HepG2 (cell line): ENCODE results near the gene TMCO4. TPM values are rescaled to one million over a fixed set of nuclear protein-coding genes. Genes with fewer than 3 reads are reported as not detected.

Source experiments
- BHLHE40 ChIP-seq: IDR thresholded peaks from 2 replicates; pipeline ENCODE4 v1.6.1; 2011; ENCODE audit warnings: low read length, improper control_type of control experiment
- CREB3 ChIP-seq: sonication (generic); formaldehyde crosslinking; IDR thresholded peaks from 2 replicates; pipeline ENCODE4 v1.5.0; 2020; ENCODE audit warnings: missing genetic modification reagents
- FOXJ3 ChIP-seq: sonication (generic); formaldehyde crosslinking; IDR thresholded peaks from 2 replicates; pipeline ENCODE4 v1.4.0; 2020; ENCODE audit warnings: missing genetic modification reagents, mild to moderate bottlenecking, borderline replicate concordance
- GPN1 ChIP-seq: sonication (generic); formaldehyde crosslinking; IDR thresholded peaks from 2 replicates; pipeline ENCODE4 v1.5.1; 2020; ENCODE audit warnings: missing genetic modification reagents, borderline replicate concordance
- HNRNPLL ChIP-seq: fragments of 200-400 bp; formaldehyde crosslinking; IDR thresholded peaks from 2 replicates; pipeline ENCODE4 v1.6.1; 2017; ENCODE audit warnings: mild to moderate bottlenecking, low read depth, low read length; ENCODE audit not compliant: poor library complexity, severe bottlenecking
- KAT7 ChIP-seq: IDR thresholded peaks from 2 replicates; pipeline ENCODE4 v1.6.1; 2018; ENCODE audit warnings: borderline replicate concordance, missing compliant biosample characterization
- RXRB ChIP-seq: IDR thresholded peaks from 2 replicates; pipeline ENCODE4 v1.6.1; 2016; ENCODE audit warnings: borderline replicate concordance, missing genetic modification reagents, missing compliant biosample characterization
- SNAPC2 ChIP-seq: sonication (generic); formaldehyde crosslinking; IDR thresholded peaks from 2 replicates; pipeline ENCODE4 v1.8.1; 2022; ENCODE audit warnings: mild to moderate bottlenecking, missing genetic modification reagents
- TFAP4 ChIP-seq: sonication (generic); IDR thresholded peaks from 2 replicates; pipeline ENCODE4 v1.6.1; 2016; ENCODE audit warnings: low read depth, borderline replicate concordance
- ZNF569 ChIP-seq: sonication (generic); formaldehyde crosslinking; IDR thresholded peaks from 2 replicates; pipeline ENCODE4 v1.5.0; 2020; ENCODE audit warnings: mild to moderate bottlenecking, missing genetic modification reagents, moderate library complexity, borderline replicate concordance
- ZNF672 ChIP-seq: sonication (generic); formaldehyde crosslinking; IDR thresholded peaks from 2 replicates; pipeline ENCODE4 v1.8.1; 2022; ENCODE audit warnings: missing genetic modification reagents
- polyA plus RNA-seq, 8 experiments: library from polyadenylated mRNA; depleted of rRNA in 3 of 8; stranded (reverse) in 7 of 8; unstranded in 1 of 8; fragments of >200 nt; fragmentation: Illumina TruSeq in 4 of 8; extraction: Trizol in 4 of 8; gene quantifications; 2 replicates each; pipeline versions ENCODE4 v1.2.1 to v1.2.3, GENCODE V29; 2011 to 2016; ENCODE audit warnings: low read depth in 4 of 8, missing spikeins in 1 of 8, mixed read lengths in 1 of 8; ENCODE audit not compliant: insufficient read depth in 1 of 8
- total RNA-seq, 5 experiments: library from RNA; depleted of rRNA; stranded (reverse); fragments of >200 nt; fragmentation: Illumina TruSeq; extraction: Trizol; gene quantifications; 2 replicates each; pipeline ENCODE4 v1.2.3, GENCODE V29; 2016; ENCODE audit warnings: low read depth in 1 of 5
- TF ChIP-seq, protein P1 (sequence below): sonication (generic); formaldehyde crosslinking; IDR thresholded peaks from 2 replicates; pipeline ENCODE4 v1.4.0; 2020; ENCODE audit warnings: missing genetic modification reagents, mild to moderate bottlenecking, borderline replicate concordance
- TF ChIP-seq, protein P2 (sequence below): IDR thresholded peaks from 2 replicates; pipeline ENCODE4 v1.6.1; 2016

TMCO4 gene
- total and polyA plus RNA-seq, 2 of the 13 experiments (the other 11 are each of a cell fraction or from before 2014, with no cell fraction given), result 2.1 to 4.1 TPM

GRCh38 chr1:19800076-19800804, 524 bp upstream of the TMCO4 start (continued):
- TF ChIP-seq, protein P1, sequence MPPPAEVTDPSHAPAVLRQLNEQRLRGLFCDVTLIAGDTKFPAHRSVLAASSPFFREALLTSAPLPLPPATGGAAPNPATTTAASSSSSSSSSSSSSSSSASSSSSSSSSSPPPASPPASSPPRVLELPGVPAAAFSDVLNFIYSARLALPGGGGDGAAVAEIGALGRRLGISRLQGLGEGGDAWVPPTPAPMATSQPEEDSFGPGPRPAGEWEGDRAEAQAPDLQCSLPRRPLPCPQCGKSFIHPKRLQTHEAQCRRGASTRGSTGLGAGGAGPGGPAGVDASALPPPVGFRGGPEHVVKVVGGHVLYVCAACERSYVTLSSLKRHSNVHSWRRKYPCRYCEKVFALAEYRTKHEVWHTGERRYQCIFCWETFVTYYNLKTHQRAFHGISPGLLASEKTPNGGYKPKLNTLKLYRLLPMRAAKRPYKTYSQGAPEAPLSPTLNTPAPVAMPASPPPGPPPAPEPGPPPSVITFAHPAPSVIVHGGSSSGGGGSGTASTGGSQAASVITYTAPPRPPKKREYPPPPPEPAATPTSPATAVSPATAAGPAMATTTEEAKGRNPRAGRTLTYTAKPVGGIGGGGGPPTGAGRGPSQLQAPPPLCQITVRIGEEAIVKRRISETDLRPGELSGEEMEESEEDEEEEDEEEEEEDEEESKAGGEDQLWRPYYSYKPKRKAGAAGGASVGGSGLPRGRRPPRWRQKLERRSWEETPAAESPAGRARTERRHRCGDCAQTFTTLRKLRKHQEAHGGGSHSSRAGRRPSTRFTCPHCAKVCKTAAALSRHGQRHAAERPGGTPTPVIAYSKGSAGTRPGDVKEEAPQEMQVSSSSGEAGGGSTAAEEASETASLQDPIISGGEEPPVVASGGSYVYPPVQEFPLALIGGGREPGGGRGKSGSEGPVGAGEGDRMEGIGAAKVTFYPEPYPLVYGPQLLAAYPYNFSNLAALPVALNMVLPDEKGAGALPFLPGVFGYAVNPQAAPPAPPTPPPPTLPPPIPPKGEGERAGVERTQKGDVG (CRISPR knock-in tag), result no peak
- TF ChIP-seq KAT7 (no peak), ZNF569 (CRISPR knock-in tag) (no peak), BHLHE40 (peak; percentile 55; the same call in 1 of the 2 replicates), CREB3 (0 out of 2 replicates have a peak, but pooled peaks have one; percentile 61), GPN1 (CRISPR knock-in tag) (no peak), ZNF672 (CRISPR knock-in tag) (no peak), FOXJ3 (0 out of 2 replicates have a peak, but pooled peaks have one; percentile 26), HNRNPLL (peak; percentile 23), RXRB (no peak), TFAP4 (no peak), SNAPC2 (CRISPR knock-in tag) (no peak)
- TF ChIP-seq, protein P2, sequence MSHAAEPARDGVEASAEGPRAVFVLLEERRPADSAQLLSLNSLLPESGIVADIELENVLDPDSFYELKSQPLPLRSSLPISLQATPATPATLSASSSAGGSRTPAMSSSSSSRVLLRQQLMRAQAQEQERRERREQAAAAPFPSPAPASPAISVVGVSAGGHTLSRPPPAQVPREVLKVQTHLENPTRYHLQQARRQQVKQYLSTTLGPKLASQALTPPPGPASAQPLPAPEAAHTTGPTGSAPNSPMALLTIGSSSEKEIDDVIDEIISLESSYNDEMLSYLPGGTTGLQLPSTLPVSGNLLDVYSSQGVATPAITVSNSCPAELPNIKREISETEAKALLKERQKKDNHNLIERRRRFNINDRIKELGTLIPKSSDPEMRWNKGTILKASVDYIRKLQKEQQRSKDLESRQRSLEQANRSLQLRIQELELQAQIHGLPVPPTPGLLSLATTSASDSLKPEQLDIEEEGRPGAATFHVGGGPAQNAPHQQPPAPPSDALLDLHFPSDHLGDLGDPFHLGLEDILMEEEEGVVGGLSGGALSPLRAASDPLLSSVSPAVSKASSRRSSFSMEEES (CRISPR knock-in tag), result no peak
